Measurements from ENCODE around the gene CADM1. TPM values are rescaled to one million over a fixed set of nuclear protein-coding genes. Genes with fewer than 3 reads are reported as not detected.

The CADM1 gene
- total RNA-seq, 1 donor from 2014 or later = not detected

- Mint-ChIP-seq H3K4me1 (ENCODE audit: low read depth) (peaks cover 3% of the 10 kb centered on the region), H3K4me3 (no peak overlapping the region), H3K36me3 (ENCODE audit: low read depth) (no peaks in the 10 kb centered on the region), H3K27me3 (ENCODE audit: insufficient read depth) (peaks cover 17% of the 10 kb centered on the region), H3K9me3 (no peaks in the 10 kb centered on the region), H3K27ac (no peak overlapping the region)
- intact Hi-C loops (cut with micrococcal nuclease) = no loop called here
- no peak for DNase-seq (ENCODE audit: low spot score)
Observed at GRCh38 chr11:115251126-115251525, 253.1 kb downstream of the CADM1 start.

- Mint-ChIP-seq H3K9me3 (no peaks in the 10 kb centered on the region), H3K27me3 (ENCODE audit: insufficient read depth) (peaks cover 16% of the 10 kb centered on the region), H3K36me3 (ENCODE audit: low read depth) (no peaks in the 10 kb centered on the region), H3K4me1 (ENCODE audit: low read depth) (no peaks in the 10 kb centered on the region), H3K27ac (no peak overlapping the region), H3K4me3 (no peak overlapping the region)
- intact Hi-C loops (cut with micrococcal nuclease) = no loop called here
- DNase-seq (ENCODE audit: low spot score) = no peak
Observed at GRCh38 chr11:115249061-115249578, 255.1 kb downstream of the CADM1 start.

- Mint-ChIP-seq H3K27me3 (ENCODE audit: insufficient read depth) (peaks cover 16% of the 10 kb centered on the region), H3K9me3 (no peaks in the 10 kb centered on the region)
- intact Hi-C loops (cut with micrococcal nuclease) = no loop called here
Observed at GRCh38 chr11:115247953-115248352, 256.3 kb downstream of the CADM1 start.

GRCh38 chr11:115247361-115247760, 256.9 kb downstream of the CADM1 start:
- H3K9me3 Mint-ChIP-seq = no peaks in the 10 kb centered on the region
- DNase-seq (ENCODE audit: low spot score) = no peak
- H3K36me3 Mint-ChIP-seq (ENCODE audit: low read depth) = no peaks in the 10 kb centered on the region
- peaks cover 14% of the 10 kb centered on the region for H3K27me3 Mint-ChIP-seq (ENCODE audit: insufficient read depth)
- no peak overlapping the region for H3K4me3 Mint-ChIP-seq
- no peaks in the 10 kb centered on the region for H3K4me1 Mint-ChIP-seq (ENCODE audit: low read depth)
- no peak overlapping the region for H3K27ac Mint-ChIP-seq
- intact Hi-C loops (cut with micrococcal nuclease) = no loop called here

More at GRCh38 chr11:115247953-115248352, 256.3 kb downstream of the CADM1 start:
- no peak overlapping the region for H3K4me3 Mint-ChIP-seq
- no peaks in the 10 kb centered on the region for H3K36me3 Mint-ChIP-seq (ENCODE audit: low read depth)
- no peak overlapping the region for H3K27ac Mint-ChIP-seq
- no peak for DNase-seq (ENCODE audit: low spot score)
- no peaks in the 10 kb centered on the region for H3K4me1 Mint-ChIP-seq (ENCODE audit: low read depth)

GRCh38 chr11:115244758-115245157, 259.5 kb downstream of the CADM1 start:
- Mint-ChIP-seq H3K4me1 (ENCODE audit: low read depth) (no peaks in the 10 kb centered on the region), H3K27ac (no peak overlapping the region), H3K36me3 (ENCODE audit: low read depth) (no peaks in the 10 kb centered on the region), H3K27me3 (ENCODE audit: insufficient read depth) (peaks cover 10% of the 10 kb centered on the region), H3K4me3 (no peak overlapping the region), H3K9me3 (no peaks in the 10 kb centered on the region)
- no peak for DNase-seq (ENCODE audit: low spot score)
- intact Hi-C loops (cut with micrococcal nuclease) = no loop called here

GRCh38 chr11:115244296-115244695, 259.9 kb downstream of the CADM1 start:
- H3K9me3 Mint-ChIP-seq = no peaks in the 10 kb centered on the region
- H3K27ac Mint-ChIP-seq = no peak overlapping the region
- H3K36me3 Mint-ChIP-seq (ENCODE audit: low read depth) = no peaks in the 10 kb centered on the region
- DNase-seq (ENCODE audit: low spot score) = no peak
- no peaks in the 10 kb centered on the region for H3K4me1 Mint-ChIP-seq (ENCODE audit: low read depth)
- H3K27me3 Mint-ChIP-seq (ENCODE audit: insufficient read depth) = peaks cover 8% of the 10 kb centered on the region
- H3K4me3 Mint-ChIP-seq = no peak overlapping the region
- intact Hi-C loops (cut with micrococcal nuclease) = no loop called here

- intact Hi-C loops (cut with micrococcal nuclease) = no loop called here
- no peak for DNase-seq (ENCODE audit: low spot score)
- H3K27me3 Mint-ChIP-seq (ENCODE audit: insufficient read depth) = peaks cover 8% of the 10 kb centered on the region
- H3K9me3 Mint-ChIP-seq = no peaks in the 10 kb centered on the region
- H3K36me3 Mint-ChIP-seq (ENCODE audit: low read depth) = no peaks in the 10 kb centered on the region
- H3K4me3 Mint-ChIP-seq = no peak overlapping the region
- no peaks in the 10 kb centered on the region for H3K4me1 Mint-ChIP-seq (ENCODE audit: low read depth)
- H3K27ac Mint-ChIP-seq = no peak overlapping the region
Observed at GRCh38 chr11:115242982-115243381, 261.2 kb downstream of the CADM1 start.

- H3K27ac Mint-ChIP-seq = no peak overlapping the region
- intact Hi-C loops (cut with micrococcal nuclease) = no loop called here
Observed at GRCh38 chr11:115241899-115242298, 262.3 kb downstream of the CADM1 start.

GRCh38 chr11:115238791-115239190, 265.4 kb downstream of the CADM1 start:
- H3K27ac Mint-ChIP-seq = no peak overlapping the region
- H3K36me3 Mint-ChIP-seq (ENCODE audit: low read depth) = no peaks in the 10 kb centered on the region
- H3K9me3 Mint-ChIP-seq = no peaks in the 10 kb centered on the region
- no peaks in the 10 kb centered on the region for H3K4me1 Mint-ChIP-seq (ENCODE audit: low read depth)
- intact Hi-C loops (cut with micrococcal nuclease) = no loop called here
- H3K4me3 Mint-ChIP-seq = no peak overlapping the region
- no peak for DNase-seq (ENCODE audit: low spot score)
- H3K27me3 Mint-ChIP-seq (ENCODE audit: insufficient read depth) = peaks cover 14% of the 10 kb centered on the region

More at GRCh38 chr11:115241899-115242298, 262.3 kb downstream of the CADM1 start:
- no peak for DNase-seq (ENCODE audit: low spot score)
- Mint-ChIP-seq H3K27me3 (ENCODE audit: insufficient read depth) (peaks cover 6% of the 10 kb centered on the region), H3K4me3 (no peak overlapping the region), H3K9me3 (no peaks in the 10 kb centered on the region), H3K4me1 (ENCODE audit: low read depth) (no peaks in the 10 kb centered on the region), H3K36me3 (ENCODE audit: low read depth) (no peaks in the 10 kb centered on the region)

- no peaks in the 10 kb centered on the region for H3K4me1 Mint-ChIP-seq (ENCODE audit: low read depth)
- H3K36me3 Mint-ChIP-seq (ENCODE audit: low read depth) = no peaks in the 10 kb centered on the region
Observed at GRCh38 chr11:115238086-115238485, 266.1 kb downstream of the CADM1 start.

GRCh38 chr11:115237578-115237977, 266.6 kb downstream of the CADM1 start:
- Mint-ChIP-seq H3K4me3 (no peak overlapping the region), H3K27ac (no peak overlapping the region), H3K27me3 (ENCODE audit: insufficient read depth) (peaks cover 17% of the 10 kb centered on the region), H3K36me3 (ENCODE audit: low read depth) (no peaks in the 10 kb centered on the region), H3K4me1 (ENCODE audit: low read depth) (no peaks in the 10 kb centered on the region), H3K9me3 (no peaks in the 10 kb centered on the region)
- DNase-seq (ENCODE audit: low spot score) = no peak
- intact Hi-C loops (cut with micrococcal nuclease) = no loop called here

More at GRCh38 chr11:115238086-115238485, 266.1 kb downstream of the CADM1 start:
- intact Hi-C loops (cut with micrococcal nuclease) = no loop called here
- peaks cover 14% of the 10 kb centered on the region for H3K27me3 Mint-ChIP-seq (ENCODE audit: insufficient read depth)
- H3K9me3 Mint-ChIP-seq = no peaks in the 10 kb centered on the region
- no peak overlapping the region for H3K4me3 Mint-ChIP-seq
- no peak for DNase-seq (ENCODE audit: low spot score)
- no peak overlapping the region for H3K27ac Mint-ChIP-seq

GRCh38 chr11:115234794-115235193, 269.4 kb downstream of the CADM1 start:
- no peaks in the 10 kb centered on the region for H3K9me3 Mint-ChIP-seq
- intact Hi-C loops (cut with micrococcal nuclease) = no loop called here
- no peaks in the 10 kb centered on the region for H3K4me1 Mint-ChIP-seq (ENCODE audit: low read depth)
- H3K27ac Mint-ChIP-seq = no peak overlapping the region
- DNase-seq (ENCODE audit: low spot score) = no peak
- peaks cover 18% of the 10 kb centered on the region for H3K27me3 Mint-ChIP-seq (ENCODE audit: insufficient read depth)
- H3K36me3 Mint-ChIP-seq (ENCODE audit: low read depth) = no peaks in the 10 kb centered on the region
- H3K4me3 Mint-ChIP-seq = no peak overlapping the region

- peaks cover 27% of the 10 kb centered on the region for H3K27me3 Mint-ChIP-seq (ENCODE audit: insufficient read depth)
- DNase-seq (ENCODE audit: low spot score) = no peak
Observed at GRCh38 chr11:115226556-115226955, 277.7 kb downstream of the CADM1 start.

GRCh38 chr11:115224551-115224950, 279.7 kb downstream of the CADM1 start:
- H3K27ac Mint-ChIP-seq = no peak overlapping the region
- H3K9me3 Mint-ChIP-seq = peaks cover 4% of the 10 kb centered on the region
- no peak for DNase-seq (ENCODE audit: low spot score)
- H3K36me3 Mint-ChIP-seq (ENCODE audit: low read depth) = no peaks in the 10 kb centered on the region
- H3K27me3 Mint-ChIP-seq (ENCODE audit: insufficient read depth) = peaks cover 23% of the 10 kb centered on the region
- intact Hi-C loops (cut with micrococcal nuclease) = loop anchor here (10.0 kb wide), 1 partner anchor 1910 kb away; the partner anchor contains the start of gene TTC12
- peaks cover 41% of the 10 kb centered on the region for H3K4me1 Mint-ChIP-seq (ENCODE audit: low read depth)
- H3K4me3 Mint-ChIP-seq = no peak overlapping the region

More at GRCh38 chr11:115226556-115226955, 277.7 kb downstream of the CADM1 start:
- no peak overlapping the region for H3K4me3 Mint-ChIP-seq
- H3K4me1 Mint-ChIP-seq (ENCODE audit: low read depth) = peaks cover 33% of the 10 kb centered on the region
- peaks cover 4% of the 10 kb centered on the region for H3K9me3 Mint-ChIP-seq
- H3K36me3 Mint-ChIP-seq (ENCODE audit: low read depth) = no peaks in the 10 kb centered on the region
- intact Hi-C loops (cut with micrococcal nuclease) = loop anchor here (10.0 kb wide), 1 partner anchor 1912 kb away; the partner anchor contains the start of gene TTC12
- H3K27ac Mint-ChIP-seq = no peak overlapping the region
